UCSD-AML1 (cell line): ENCODE results near the gene GPR4.
A peak's percentile ranks its signal among the peaks of the same experiment; 100 is the strongest.

Source experiments
- DNase-seq: peaks from one replicate; lab custom pipeline; 2025; ENCODE audit not compliant: unreplicated experiment; lab: John Stamatoyannopoulos, UW

Gene GPR4

DNA sequence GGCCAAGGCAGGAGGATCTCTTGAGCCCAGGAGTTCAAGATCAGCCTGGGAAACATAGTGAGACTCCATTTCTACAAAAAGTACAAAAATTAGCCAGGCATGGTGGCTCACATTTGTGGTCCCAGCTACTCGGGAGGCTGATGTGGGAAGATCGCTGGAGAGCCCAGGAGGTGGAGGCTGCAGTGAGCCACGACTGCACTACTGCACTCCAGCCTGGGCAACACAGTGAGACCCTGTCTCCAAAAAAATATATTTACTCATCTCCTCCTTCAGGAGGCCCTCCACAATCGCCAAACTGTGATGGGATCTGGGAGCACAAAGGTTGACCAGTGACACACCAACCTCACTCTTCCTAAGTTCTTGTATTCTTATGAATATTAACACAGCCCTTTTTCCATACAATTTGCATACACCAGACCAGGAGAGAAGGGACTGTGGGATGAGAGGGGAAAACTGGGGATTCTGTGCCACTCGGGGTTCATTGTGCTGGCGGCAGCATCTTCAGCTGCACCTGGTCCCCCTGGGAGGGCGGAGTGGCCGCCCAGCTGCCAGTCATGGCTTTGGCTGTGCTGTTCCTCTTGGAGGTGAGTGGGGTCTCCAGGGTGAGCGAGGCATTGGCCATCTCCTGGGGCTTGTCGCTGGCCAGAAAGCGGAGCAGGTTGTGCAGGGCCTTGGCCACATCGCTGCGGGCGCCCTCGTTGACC, 11.6 kb downstream of the GPR4 start:
- DNase-seq: no peak

- DNase-seq: no peak
Observed at GRCh38 chr19:45589768-45590167, 12.2 kb downstream of the GPR4 start.

DNA sequence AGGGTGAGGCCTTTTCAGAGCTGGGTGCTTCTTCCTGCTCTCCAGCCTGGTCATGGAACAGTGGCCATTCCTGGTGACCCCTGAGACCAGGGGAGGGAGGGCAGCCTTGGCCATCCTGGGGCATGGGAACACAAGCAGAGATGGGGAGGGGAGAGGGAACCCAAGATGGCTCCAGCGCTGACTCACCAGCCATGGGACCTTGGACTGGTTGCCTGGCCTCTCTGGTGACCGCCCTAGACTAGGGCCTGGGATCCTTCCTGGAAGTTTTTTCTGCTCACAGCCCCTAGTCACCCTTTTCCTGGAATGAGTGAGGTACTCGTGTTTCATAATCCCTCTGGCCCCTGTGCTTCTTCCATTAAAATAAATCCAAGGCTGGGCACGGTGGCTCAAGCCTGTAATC, 14.1 kb downstream of the GPR4 start:
- DNase-seq: no peak

DNA sequence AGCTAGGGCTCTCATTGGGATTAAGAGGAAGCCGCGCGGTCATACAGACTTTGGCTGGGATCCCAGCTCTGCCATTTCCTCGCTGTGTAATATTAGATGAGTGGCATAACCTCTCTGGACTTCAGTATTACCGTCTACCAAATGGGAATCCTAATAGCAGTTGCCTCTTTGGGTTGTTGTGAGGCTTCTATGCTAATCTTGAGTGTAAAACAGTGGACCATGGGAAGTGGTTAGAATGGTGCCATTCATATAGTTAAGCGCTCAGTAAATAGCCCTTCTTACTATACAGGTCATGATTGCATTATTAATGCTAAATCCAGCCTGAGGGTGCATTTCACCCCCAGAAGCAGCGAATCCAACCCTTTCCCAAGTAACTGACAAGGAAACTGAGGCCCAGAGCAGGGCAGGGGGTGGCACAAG, 16.8 kb downstream of the GPR4 start:
- no peak for DNase-seq

GRCh38 chr19:45584332-45585157, 17.5 kb downstream of the GPR4 start, which contains the start of gene OPA3:
OPA3 (minus strand) TSS chr19:45584802; CDS start chr19:45584764, 38 bp downstream.
- DNase-seq: peak; percentile 100

GRCh38 chr19:45581576-45581975, 20.4 kb downstream of the GPR4 start:
- DNase-seq: no peak

DNA sequence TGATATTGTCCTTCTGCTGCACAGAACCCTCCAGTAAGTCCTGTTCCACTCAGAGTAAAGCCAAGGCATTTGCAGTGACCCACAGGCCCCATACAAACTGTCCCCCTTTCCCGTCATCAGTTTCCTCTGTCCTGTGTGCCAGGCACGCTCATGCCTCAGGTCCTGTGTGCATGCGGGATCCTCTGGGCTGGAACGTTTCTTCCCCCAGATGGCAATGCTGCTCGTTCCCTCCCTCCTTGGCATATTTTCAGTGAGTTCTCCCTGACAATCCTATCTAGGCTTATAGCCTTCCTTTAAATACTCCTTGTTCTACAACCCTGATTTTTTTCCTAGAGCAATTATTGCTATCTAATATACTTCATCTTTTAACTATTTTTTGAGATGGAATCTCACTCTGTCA, 23.2 kb downstream of the GPR4 start:
- DNase-seq: no peak

GRCh38 chr19:45577111-45577905, 24.7 kb downstream of the GPR4 start:
- DNase-seq: no peak

GRCh38 chr19:45576682-45577081, 25.3 kb downstream of the GPR4 start:
- DNase-seq: no peak

GRCh38 chr19:45575216-45575615, 26.8 kb downstream of the GPR4 start:
- DNase-seq: no peak

GRCh38 chr19:45574526-45574925, 27.5 kb downstream of the GPR4 start:
- DNase-seq: no peak

DNA sequence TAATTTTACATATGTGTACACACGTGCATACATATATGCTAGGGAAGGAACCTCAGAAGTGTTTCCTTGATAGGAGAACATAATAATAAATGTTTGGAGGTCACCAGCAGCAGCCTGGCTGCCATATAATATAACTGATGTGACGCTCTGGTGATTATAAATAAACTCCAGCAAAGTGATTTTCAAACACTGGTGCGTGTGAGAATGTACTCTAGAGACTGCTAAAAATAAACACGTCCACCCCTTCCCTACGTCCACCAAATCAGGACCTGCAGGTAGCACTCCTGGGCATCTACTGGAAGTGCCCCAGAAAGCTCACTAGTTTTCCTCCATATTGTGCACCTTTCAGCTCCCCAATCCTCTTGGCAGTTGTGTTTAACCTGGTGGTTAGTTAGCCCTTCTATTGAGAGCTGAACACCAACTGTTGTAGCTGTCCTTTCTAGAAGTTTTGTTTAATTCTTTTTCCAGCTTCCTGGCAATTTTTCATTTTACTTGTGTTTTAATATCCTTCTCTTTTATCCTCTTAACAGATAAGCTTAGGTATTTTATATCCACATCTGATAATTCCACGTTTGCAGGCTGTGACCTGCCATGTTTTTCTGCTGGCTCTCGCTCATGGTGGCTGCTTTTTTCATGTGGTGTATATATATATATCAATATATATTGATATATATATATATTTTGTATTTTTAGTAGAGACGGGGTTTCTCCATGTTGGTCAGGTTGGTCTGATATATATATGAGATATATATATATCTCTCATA, 30.4 kb downstream of the GPR4 start:
- DNase-seq: no peak

- peak; percentile 59 for DNase-seq
Observed at GRCh38 chr19:45569619-45570421, 32.2 kb downstream of the GPR4 start.

DNA sequence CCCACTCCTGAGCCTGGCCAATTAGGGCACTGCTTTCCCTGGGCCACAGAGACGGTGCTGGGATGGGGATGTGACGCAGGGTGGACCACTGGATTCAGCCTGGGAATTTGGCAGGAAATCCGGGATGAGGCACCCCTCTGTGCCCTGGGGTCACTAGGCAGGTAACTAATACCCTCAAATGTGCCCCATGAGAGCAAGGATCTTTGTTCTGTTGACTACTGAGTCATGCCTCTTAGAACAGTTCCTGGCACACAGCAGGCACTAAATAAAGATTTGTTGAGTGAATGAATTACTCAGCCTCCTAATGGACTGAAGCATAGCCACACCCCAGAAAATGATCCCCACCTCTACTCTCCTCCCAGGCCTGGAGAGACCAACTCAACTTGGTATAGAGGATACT, 33.3 kb downstream of the GPR4 start:
- no peak for DNase-seq

DNA sequence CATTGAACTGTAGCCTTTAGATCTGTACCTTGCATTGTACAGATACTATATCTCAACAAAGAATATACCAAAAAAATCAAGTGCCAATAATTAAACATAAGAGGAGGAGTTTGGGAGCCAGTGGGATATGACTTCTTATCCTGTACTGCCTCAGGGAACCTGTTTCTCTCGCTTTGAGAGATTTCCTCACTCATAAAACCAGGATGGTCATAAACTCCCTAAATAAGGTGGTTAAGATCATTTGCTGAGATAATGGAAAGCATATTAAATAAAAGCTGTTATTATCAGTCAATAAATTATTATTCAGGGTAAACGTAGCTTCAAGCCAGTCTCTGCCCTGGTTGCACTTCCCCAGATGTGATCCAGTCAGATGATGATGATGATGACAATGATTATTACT, 34.4 kb downstream of the GPR4 start:
- no peak for DNase-seq

DNA sequence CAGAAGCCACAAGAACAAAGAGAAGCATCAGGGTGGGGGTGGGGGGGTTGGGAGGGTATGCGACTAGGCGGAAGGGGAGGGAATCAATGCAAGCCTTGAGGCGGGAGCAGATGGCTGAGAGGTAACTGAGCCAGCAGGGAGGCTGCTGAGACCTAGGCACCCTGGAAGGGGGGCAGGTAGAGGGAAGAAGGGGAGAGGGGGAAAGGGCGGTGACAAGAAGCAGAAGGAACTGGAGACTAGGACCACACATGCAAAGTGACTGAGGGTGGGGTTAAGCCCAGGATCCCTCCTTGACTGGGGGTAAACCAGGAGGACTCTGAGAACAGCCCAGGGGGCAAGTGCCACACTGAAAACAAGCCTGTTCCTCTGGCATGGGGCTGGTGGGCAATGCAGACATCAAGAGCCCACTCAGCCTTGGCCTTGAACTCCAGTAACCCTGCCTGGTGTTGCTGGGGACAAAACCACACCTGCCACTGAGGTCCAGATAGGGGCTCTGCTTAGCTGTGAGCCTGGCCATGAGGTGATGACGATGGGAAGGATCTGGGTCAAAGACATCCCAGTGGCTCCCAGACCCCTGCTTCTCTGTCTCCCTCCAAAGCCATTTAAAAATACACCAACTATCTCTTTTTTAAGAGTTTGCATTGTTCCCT, 37.8 kb downstream of the GPR4 start:
- no peak for DNase-seq

DNA sequence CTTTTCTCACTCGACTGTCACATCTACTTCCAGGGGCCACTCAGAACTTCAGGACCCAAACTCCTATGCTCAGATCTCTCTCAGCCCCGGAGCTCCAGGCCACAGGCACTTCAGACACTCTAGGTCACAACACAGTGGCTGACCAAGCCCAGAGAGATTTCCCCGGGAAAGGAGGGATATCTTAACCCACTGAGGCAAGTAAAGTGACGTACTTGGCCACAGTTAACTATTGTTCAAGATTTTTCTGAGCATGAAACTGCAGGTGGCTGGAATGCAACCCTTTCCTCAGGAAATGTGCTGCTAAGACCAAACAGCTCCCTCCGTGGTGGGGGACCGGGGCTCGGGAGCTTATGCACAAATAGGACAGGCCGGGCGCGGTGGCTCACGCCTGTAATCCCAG, 41.3 kb downstream of the GPR4 start:
- no peak for DNase-seq

- no peak for DNase-seq
Observed at GRCh38 chr19:45560038-45560437, 42.0 kb downstream of the GPR4 start.

DNA sequence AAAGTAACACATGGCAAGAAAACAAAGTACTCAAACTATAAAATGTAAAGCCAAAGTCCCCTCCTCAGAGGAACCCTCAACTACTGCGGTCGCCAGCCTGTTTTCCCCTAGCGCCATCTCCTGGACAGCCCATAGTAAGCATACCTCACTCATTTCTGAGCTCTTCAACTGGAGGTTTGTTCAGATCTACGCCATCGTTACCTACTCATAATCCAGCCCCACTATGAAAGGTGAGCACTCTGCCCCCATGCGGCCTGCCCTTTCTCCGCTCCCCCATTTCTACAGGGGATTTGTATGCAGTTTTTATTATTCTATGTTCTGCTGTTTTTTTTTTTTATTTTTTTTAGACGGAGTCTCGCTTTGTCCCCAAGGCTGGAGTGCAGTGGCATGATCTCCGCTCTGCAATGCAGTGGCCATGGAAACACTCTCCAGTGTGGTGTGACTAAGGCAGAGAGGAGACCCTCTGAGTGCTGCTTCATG, 43.6 kb downstream of the GPR4 start:
- peak; percentile 62 for DNase-seq
